DMS 273 (cell line): ENCODE measurements around the gene NARF.
"Not testable (repeated sequence)": the region's sequence is repeated elsewhere in the genome, so short reads cannot be mapped to it uniquely, and the experiment has no call there.

ENCODE experiments used
- DNase-seq: peaks from one replicate; lab custom pipeline; 2025; ENCODE audit not compliant: unreplicated experiment; lab: John Stamatoyannopoulos, UW

Gene NARF

GRCh38 chr17:82458179-82458884 is at the start of gene NARF:
Gene NARF, plus strand, starts transcription at chr17:82458741. Its CDS starts 63 bp downstream, at chr17:82458804.
- peak; percentile 99 for DNase-seq

GRCh38 chr17:82408938-82409318 is 49.6 kb upstream of the NARF start:
- DNase-seq = no peak

GRCh38 chr17:82410014-82410716 is 48.4 kb upstream of the NARF start:
- DNase-seq = no peak

- DNase-seq = no peak
These were observed 47.0 kb upstream of the NARF start for GRCh38 chr17:82411396-82412053.

GRCh38 chr17:82412081-82412480 is 46.5 kb upstream of the NARF start:
- DNase-seq = not testable (repeated sequence)

- DNase-seq = peak; percentile 38
These were observed 45.7 kb upstream of the NARF start for GRCh38 chr17:82412535-82413520.

GRCh38 chr17:82414548-82415281 is 43.8 kb upstream of the NARF start:
- DNase-seq = peak; percentile 64

- no peak for DNase-seq
These were observed 43.2 kb upstream of the NARF start for GRCh38 chr17:82415336-82415735.

- no peak for DNase-seq
These were observed 42.8 kb upstream of the NARF start for GRCh38 chr17:82415786-82416185.

GRCh38 chr17:82416264-82416663 is 42.3 kb upstream of the NARF start:
- DNase-seq = no peak

GRCh38 chr17:82416771-82417170 is 41.8 kb upstream of the NARF start:
- peak; percentile 41 for DNase-seq

GRCh38 chr17:82418001-82418986 is 40.2 kb upstream of the NARF start, which contains the start of the genes HEXD and OGFOD3:
Gene HEXD, plus strand, starts transcription at chr17:82418347. Its CDS starts 1,453 bp downstream, at chr17:82419800.
Gene OGFOD3, minus strand, starts transcription at chr17:82418586. Its CDS starts 101 bp downstream, at chr17:82418485.
- DNase-seq = peak; percentile 94

- no peak for DNase-seq
These were observed 39.0 kb upstream of the NARF start for GRCh38 chr17:82419540-82419939.

GRCh38 chr17:82424001-82424862 is 34.3 kb upstream of the NARF start:
- DNase-seq = peak; percentile 75

GRCh38 chr17:82424863-82425159 is 33.7 kb upstream of the NARF start:
- DNase-seq = no peak

GRCh38 chr17:82428546-82428945 is 30.0 kb upstream of the NARF start:
- no peak for DNase-seq

- no peak for DNase-seq
These were observed 28.7 kb upstream of the NARF start for GRCh38 chr17:82429824-82430223.

- peak; percentile 57 for DNase-seq
These were observed 26.5 kb upstream of the NARF start for GRCh38 chr17:82432017-82432416.
